Sigmoid colon (tissue), 7 donors: ENCODE results near the gene DENND4A. TPM values are rescaled to one million over a fixed set of nuclear protein-coding genes. Genes with fewer than 3 reads are reported as not detected.
"Not testable (repeated sequence)": the region's sequence is repeated elsewhere in the genome, so short reads cannot be mapped to it uniquely, and the experiment has no call there.

ENCODE experiments used
- DNase-seq: peaks from one replicate; pipeline ENCODE4 v3.0.0-alpha.2; 2019
- H3K27ac ChIP-seq, 4 donors: fragments of 200-600 bp; sonication (generic); one replicate each; pipeline ENCODE4 v1.5.1; 2016 to 2019; ENCODE audit warnings: mild to moderate bottlenecking in 1 of 4
- H3K27me3 ChIP-seq, 3 donors: fragments of 200-600 bp; sonication (generic); one replicate each; pipeline ENCODE4 v1.5.1; 2019; ENCODE audit warnings: mild to moderate bottlenecking in 1 of 3
- H3K36me3 ChIP-seq, 4 donors: fragments of 200-600 bp; sonication (generic); one replicate each; pipeline ENCODE4 v1.5.1; 2016 to 2019
- H3K4me1 ChIP-seq, 4 donors: fragments of 200-600 bp; sonication (generic); one replicate each; pipeline ENCODE4 v1.5.1; 2017 to 2019
- H3K4me3 ChIP-seq, 4 donors: fragments of 200-600 bp; sonication (generic); one replicate each; pipeline ENCODE4 v1.5.1; 2017 to 2019; ENCODE audit warnings: mild to moderate bottlenecking in 2 of 4, moderate library complexity in 1 of 4
- H3K9me3 ChIP-seq, 4 donors: fragments of 200-600 bp in 3 of 4; sonication (generic) in 3 of 4; one replicate each; pipeline versions ENCODE4 v1.5.1 to v1.6.1; 2013 to 2019
- CTCF ChIP-seq, 4 experiments: fragments of 450-650 bp in 3 of 4; fragments of 200-600 bp in 1 of 4; IDR thresholded peaks; one replicate each; pipeline ENCODE4 v1.5.1; 2016 to 2019; ENCODE audit warnings: antibody characterized with exemption in 4 of 4, mild to moderate bottlenecking in 3 of 4, moderate library complexity in 2 of 4
- EP300 ChIP-seq, 4 donors: sonication (generic); formaldehyde crosslinking; IDR thresholded peaks; one replicate each; pipeline ENCODE4 v1.6.1; 2017; ENCODE audit warnings: antibody characterized with exemption in 4 of 4
- POLR2A ChIP-seq, 2 donors: fragments of 450-650 bp; IDR thresholded peaks; one replicate each; pipeline ENCODE4 v1.6.1; 2016; ENCODE audit warnings: antibody characterized with exemption in 2 of 2, mild to moderate bottlenecking in 2 of 2, moderate library complexity in 2 of 2
- POLR2AphosphoS5 ChIP-seq, 4 donors: sonication (generic); formaldehyde crosslinking; IDR thresholded peaks; one replicate each; pipeline ENCODE4 v1.6.1; 2017; ENCODE audit warnings: antibody characterized with exemption in 4 of 4
- WGBS, 2 donors: extraction: QIAGEN DNeasy Blood & Tissue Kit; methylation state at CpG; one replicate each; pipeline ENCODE4 v1.1.7; 2013; 5-methylcytosine and 5-hydroxymethylcytosine counted together
- intact Hi-C: fragments of 100-400 bp; cut with DNase I; formaldehyde crosslinking; loops from one replicate; pipeline ENCODE4 v1.15.1; 2023
- polyA plus RNA-seq, 3 donors: library from polyadenylated mRNA; stranded (reverse); fragments of 200-250 nt; gene quantifications; one replicate each; pipeline ENCODE4 v1.2.3, GENCODE V29; 2013
- total RNA-seq, 4 donors: library from RNA; depleted of rRNA; stranded (reverse); fragments of >200 nt; gene quantifications; one replicate each; pipeline ENCODE4 v1.1.0, GENCODE V29; 2016
- donor health status: healthy with polysubstance abuse.
- donor health status: Bipolar disorder and iron deficiency.
- donor health status: healthy.

Gene DENND4A
- total and polyA plus RNA-seq, 7 donors, result 2.4 to 46.1 (median 29.3) TPM

DNA sequence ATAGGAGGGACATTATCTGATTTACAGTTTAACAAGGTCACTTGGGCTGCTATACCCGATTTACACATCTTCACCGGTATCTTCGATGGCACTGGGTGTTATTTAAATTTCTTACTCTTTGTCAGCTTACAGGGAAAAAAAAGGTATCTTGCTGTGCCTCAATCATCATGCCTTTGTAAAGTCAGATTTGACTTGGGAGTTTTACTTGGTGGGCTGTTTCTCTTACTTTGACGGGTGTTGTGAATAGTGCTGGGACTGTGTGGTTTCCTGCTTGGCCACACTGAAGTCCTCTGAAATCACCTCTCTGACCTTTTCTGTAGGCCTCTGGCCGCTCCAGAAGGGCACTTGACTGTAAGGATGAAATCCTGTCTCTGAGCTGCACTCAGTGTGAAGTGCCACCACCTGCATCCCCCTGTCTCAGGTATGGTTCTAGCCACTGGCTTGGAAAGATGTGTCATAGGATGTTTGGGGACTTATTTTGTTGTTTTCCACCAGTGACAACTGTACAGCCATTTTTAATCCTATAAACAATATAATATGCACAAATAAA lies 173.5 kb downstream of the DENND4A start:
- H3K4me1 ChIP-seq, result no peaks in the 10 kb centered on the region
- H3K4me3 ChIP-seq, result no peak overlapping the region
- TF ChIP-seq POLR2A (IDR thresholded peaks at IDR 0.05), result no peak
- TF ChIP-seq CTCF (IDR thresholded peaks at IDR 0.05), result no peak
- no peak for TF ChIP-seq EP300 (IDR thresholded peaks at IDR 0.05)
- TF ChIP-seq POLR2AphosphoS5 (IDR thresholded peaks at IDR 0.05), result no peak
- no peak for DNase-seq
- no peaks in the 10 kb centered on the region for H3K36me3 ChIP-seq
- no peaks in the 10 kb centered on the region for H3K27me3 ChIP-seq
- H3K27ac ChIP-seq, result no peak overlapping the region
- 77 to 79% methylated on average over 5 of the region's 5 CpGs for WGBS, 2 donors
- no peaks in the 10 kb centered on the region for H3K9me3 ChIP-seq
- intact Hi-C loops, result no loop called here

GRCh38 chr15:65615887-65616286 lies 176.2 kb downstream of the DENND4A start:
- H3K27me3 ChIP-seq, H3K27ac ChIP-seq, H3K9me3 ChIP-seq, intact Hi-C loops, H3K4me3 ChIP-seq, H3K36me3 ChIP-seq, DNase-seq: not testable (repeated sequence)
- peaks cover 0 to 11% (median 9%) of the 10 kb centered on the region in 4 donors for H3K4me1 ChIP-seq
- WGBS, 2 donors, result 100% methylated on average over 1 of the region's 1 CpG

DNA sequence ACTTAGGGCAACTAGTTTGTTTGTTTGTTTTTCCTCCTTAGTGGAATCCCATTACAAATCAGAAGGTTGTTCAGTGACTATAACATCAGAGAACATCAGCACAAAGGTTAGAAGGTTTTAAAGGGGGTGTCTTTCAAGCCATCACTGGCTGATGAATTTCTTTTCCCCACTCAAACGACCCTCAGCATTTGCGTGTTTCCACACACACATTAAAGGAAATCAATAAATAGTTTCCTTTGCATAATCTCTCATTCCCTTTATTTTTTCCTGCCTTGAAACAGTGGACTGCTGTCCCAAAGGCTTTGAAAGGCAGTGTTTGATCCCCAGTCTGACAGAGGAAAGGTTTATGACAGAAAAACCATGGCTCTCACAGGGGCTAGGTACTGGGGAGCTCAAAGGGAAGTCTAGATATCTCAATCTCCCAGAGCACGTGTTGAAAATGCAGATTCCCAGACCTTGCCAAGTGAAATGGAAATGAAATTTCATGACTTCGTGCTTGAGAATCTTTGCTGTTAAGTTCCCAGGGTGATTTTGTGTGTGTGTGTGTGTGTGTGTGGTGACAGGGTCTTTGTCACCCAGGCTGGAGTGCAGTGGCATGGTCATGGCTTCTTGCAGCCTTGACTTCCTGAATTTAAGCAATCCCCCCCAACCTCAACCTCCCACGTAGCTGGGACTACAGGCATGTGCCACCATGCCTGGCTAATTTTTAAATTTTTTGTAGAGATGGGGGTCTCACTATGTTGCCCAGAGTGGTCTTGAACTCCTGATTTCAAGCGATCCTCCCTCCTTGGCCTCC lies 178.9 kb downstream of the DENND4A start:
- intact Hi-C loops, result no loop called here
- H3K4me1 ChIP-seq, result peaks cover 0 to 31% (median 22%) of the 10 kb centered on the region in 4 donors
- H3K36me3 ChIP-seq, result no peaks in the 10 kb centered on the region
- TF ChIP-seq CTCF (IDR thresholded peaks at IDR 0.05) (no peak), POLR2AphosphoS5 (IDR thresholded peaks at IDR 0.05) (no peak), POLR2A (IDR thresholded peaks at IDR 0.05) (no peak), EP300 (IDR thresholded peaks at IDR 0.05) (no peak)
- H3K9me3 ChIP-seq, result no peaks in the 10 kb centered on the region
- H3K4me3 ChIP-seq, result no peak overlapping the region
- 82 to 84% methylated on average over 6 of the region's 6 CpGs for WGBS, 2 donors
- no peaks in the 10 kb centered on the region for H3K27me3 ChIP-seq
- DNase-seq, result no peak
- no peak overlapping the region for H3K27ac ChIP-seq

- no peaks in the 10 kb centered on the region for H3K9me3 ChIP-seq
- peaks cover 0 to 31% (median 22%) of the 10 kb centered on the region in 4 donors for H3K4me1 ChIP-seq
- DNase-seq, result no peak
- no peak overlapping the region for H3K4me3 ChIP-seq
- intact Hi-C loops, result no loop called here
- no peaks in the 10 kb centered on the region for H3K36me3 ChIP-seq
- 74 to 77% methylated on average over 2 of the region's 2 CpGs for WGBS, 2 donors
- no peak for TF ChIP-seq EP300 (IDR thresholded peaks at IDR 0.05)
- TF ChIP-seq POLR2AphosphoS5 (IDR thresholded peaks at IDR 0.05), result no peak
- TF ChIP-seq POLR2A (IDR thresholded peaks at IDR 0.05), result no peak
- TF ChIP-seq CTCF (IDR thresholded peaks at IDR 0.05), result no peak
- H3K27me3 ChIP-seq, result no peaks in the 10 kb centered on the region
- peak overlapping the region; percentile 91 to 97 (median 92) for H3K27ac ChIP-seq
Observed at GRCh38 chr15:65612616-65612946, 179.5 kb downstream of the DENND4A start.

DNA sequence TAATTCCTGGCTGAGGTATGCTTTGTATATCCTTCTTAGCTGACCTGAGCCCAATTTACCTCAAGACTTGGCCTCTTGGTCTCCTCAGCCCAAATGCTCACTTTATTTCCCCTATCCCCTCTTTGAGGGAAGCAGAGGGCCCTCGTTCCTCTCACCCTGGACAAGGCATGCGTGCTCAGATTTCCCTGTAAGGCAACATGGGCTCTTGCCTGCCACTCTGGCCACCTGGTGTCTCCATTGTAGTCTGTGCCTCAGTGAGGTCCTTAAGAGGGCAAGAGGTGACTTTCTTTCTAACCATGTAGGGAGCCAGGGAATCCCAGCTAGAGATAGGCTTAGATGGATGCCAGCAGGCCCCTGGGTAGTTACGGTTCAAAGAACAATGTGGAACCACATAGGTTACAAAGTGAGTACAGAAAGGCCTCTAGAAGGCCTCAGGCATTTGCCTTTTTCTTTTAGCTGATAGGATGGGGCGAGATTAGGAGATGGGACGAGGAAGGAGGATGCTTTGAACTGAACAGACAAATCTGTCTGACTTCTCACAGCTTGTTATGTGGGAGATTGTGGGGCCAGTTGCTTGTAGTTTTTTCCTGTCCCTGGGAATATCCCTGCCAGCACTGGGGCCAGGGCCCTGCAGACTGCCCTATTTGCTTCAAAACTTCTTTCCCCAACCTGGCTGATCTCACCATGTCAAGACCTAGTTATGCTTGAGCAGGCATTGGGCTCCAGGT lies 180.0 kb downstream of the DENND4A start:
- intact Hi-C loops, result no loop called here
- Histone ChIP-seq H3K27ac (peak overlapping the region; percentile 91 to 97 (median 92)), H3K36me3 (peaks cover 0 to 1% (median 0%) of the 10 kb centered on the region in 4 donors), H3K4me3 (peak overlapping the region; percentile 65 to 96 (median 74)), H3K27me3 (no peaks in the 10 kb centered on the region), H3K9me3 (no peaks in the 10 kb centered on the region), H3K4me1 (peaks cover 0 to 31% (median 22%) of the 10 kb centered on the region in 4 donors)
- WGBS, 2 donors, result 88 to 90% methylated on average over 5 of the region's 5 CpGs
- no peak for DNase-seq
- TF ChIP-seq POLR2A (IDR thresholded peaks at IDR 0.05) (no peak), POLR2AphosphoS5 (IDR thresholded peaks at IDR 0.05) (no peak), CTCF (IDR thresholded peaks at IDR 0.05) (no peak), EP300 (IDR thresholded peaks at IDR 0.05) (no peak)
